Spleen (tissue), 11 donors: Measurements from ENCODE around the gene ALMS1. TPM values are rescaled to one million over a fixed set of nuclear protein-coding genes. Genes with fewer than 3 reads are reported as not detected.
"Not testable (repeated sequence)": the region's sequence is repeated elsewhere in the genome, so short reads cannot be mapped to it uniquely, and the experiment has no call there.

ENCODE experiments used
- DNase-seq: peaks from one replicate; pipeline ENCODE4 v3.0.0-alpha.2; 2020
- H3K27ac ChIP-seq, 8 donors: fragments of 200-600 bp; sonication (generic) in 7 of 8; 1 replicate in 4 of 8; 2 replicates in 4 of 8; pipeline versions ENCODE4 v1.5.0 to v1.8.0; 2016 to 2021; ENCODE audit warnings: inconsistent platforms in 4 of 8, mild to moderate bottlenecking in 4 of 8, moderate library complexity in 1 of 8
- H3K27me3 ChIP-seq, 7 donors: fragments of 200-600 bp; sonication (generic) in 6 of 7; replicated peaks in 1 of 7; 1 replicate in 4 of 7; 2 replicates in 3 of 7; pipeline versions ENCODE4 v1.5.0 to v1.8.0; 2016 to 2021; ENCODE audit warnings: inconsistent platforms in 3 of 7, mild to moderate bottlenecking in 1 of 7
- H3K36me3 ChIP-seq, 6 donors: fragments of 200-600 bp; sonication (generic) in 5 of 6; 1 replicate in 4 of 6; 2 replicates in 2 of 6; pipeline versions ENCODE4 v1.5.0 to v1.8.0; 2016 to 2021; ENCODE audit warnings: inconsistent platforms in 2 of 6
- H3K4me1 ChIP-seq, 6 donors: fragments of 200-600 bp; sonication (generic) in 5 of 6; 1 replicate in 3 of 6; 2 replicates in 3 of 6; pipeline versions ENCODE4 v1.5.0 to v1.8.0; 2016 to 2021; ENCODE audit warnings: inconsistent platforms in 3 of 6
- H3K4me3 ChIP-seq, 8 donors: fragments of 200-600 bp; sonication (generic) in 7 of 8; 1 replicate in 4 of 8; 2 replicates in 4 of 8; pipeline versions ENCODE4 v1.5.0 to v1.8.0; 2016 to 2021; ENCODE audit warnings: inconsistent platforms in 4 of 8, mild to moderate bottlenecking in 4 of 8, moderate library complexity in 2 of 8
- H3K9me3 ChIP-seq, 8 donors: fragments of 200-600 bp; sonication (generic) in 7 of 8; 1 replicate in 4 of 8; 2 replicates in 4 of 8; pipeline versions ENCODE4 v1.5.0 to v1.8.0; 2016 to 2021; ENCODE audit warnings: inconsistent platforms in 4 of 8
- POLR2A ChIP-seq, 3 donors: fragments of 450-650 bp; IDR thresholded peaks; one replicate each; pipeline ENCODE4 v1.5.1; 2017; ENCODE audit warnings: antibody characterized with exemption in 3 of 3, mild to moderate bottlenecking in 1 of 3
- POLR2AphosphoS5 ChIP-seq, 3 donors: sonication (generic); formaldehyde crosslinking; IDR thresholded peaks; one replicate each; pipeline ENCODE4 v1.5.1; 2017; ENCODE audit warnings: antibody characterized with exemption in 3 of 3
- WGBS, 5 donors: extraction: QIAGEN DNeasy Blood & Tissue Kit in 3 of 5; methylation state at CpG; one replicate each; pipeline versions ENCODE4 v1.1.5 to v1.1.7; 2013 to 2018; 5-methylcytosine and 5-hydroxymethylcytosine counted together
- intact Hi-C: fragments of 100-400 bp; cut with DNase I; formaldehyde crosslinking; loops from one replicate; pipeline ENCODE4 v1.15.0; 2023; ENCODE audit warnings: low total_unique reads
- polyA plus RNA-seq, 3 donors: library from polyadenylated mRNA; stranded (reverse); fragments of 200-250 nt; gene quantifications; one replicate each; pipeline ENCODE4 v1.2.1, GENCODE V29; 2013
- total RNA-seq, 7 donors: library from RNA; depleted of rRNA in 3 of 7; stranded (reverse); fragments of >200 nt in 3 of 7; fragmentation: NEBNext Ultra II Directional in 4 of 7; extraction: Animal tissue kit (Norgen Biotek cat#: 25700) in 4 of 7; gene quantifications; one replicate each; pipeline versions ENCODE4 v1.1.0 to v1.2.1, GENCODE V29; 2016 to 2021
- TF ChIP-seq, protein P1 (sequence below), 11 experiments: fragments of 200-600 bp in 7 of 11; fragments of 450-650 bp in 4 of 11; sonication (generic) in 4 of 11; IDR thresholded peaks in 8 of 11; conservative IDR thresholded peaks in 3 of 11; 1 replicate in 7 of 11; 2 replicates in 4 of 11; pipeline versions ENCODE4 v1.4.0 to v1.8.0; 2016 to 2021; ENCODE audit warnings: antibody characterized with exemption in 11 of 11, inconsistent platforms in 4 of 11, mild to moderate bottlenecking in 1 of 11
- donor health status: healthy with polysubstance abuse.
- donor health status: DM: no; HTN: no; CAD: no; lungs with moderate emphysema.
- donor health status: DM: no; HTN: no; CAD: no.
- donor health status: Bipolar disorder and iron deficiency.
- donor health status: healthy.
- donor health status: DM: no; HTN: no; CAD: no.
- donor health status: DM: yes; HTN: yes; CAD: no.

ALMS1 gene
- total and polyA plus RNA-seq, 10 donors, result 3.8 to 34.2 (median 17.7) TPM

- TF ChIP-seq, protein P1, sequence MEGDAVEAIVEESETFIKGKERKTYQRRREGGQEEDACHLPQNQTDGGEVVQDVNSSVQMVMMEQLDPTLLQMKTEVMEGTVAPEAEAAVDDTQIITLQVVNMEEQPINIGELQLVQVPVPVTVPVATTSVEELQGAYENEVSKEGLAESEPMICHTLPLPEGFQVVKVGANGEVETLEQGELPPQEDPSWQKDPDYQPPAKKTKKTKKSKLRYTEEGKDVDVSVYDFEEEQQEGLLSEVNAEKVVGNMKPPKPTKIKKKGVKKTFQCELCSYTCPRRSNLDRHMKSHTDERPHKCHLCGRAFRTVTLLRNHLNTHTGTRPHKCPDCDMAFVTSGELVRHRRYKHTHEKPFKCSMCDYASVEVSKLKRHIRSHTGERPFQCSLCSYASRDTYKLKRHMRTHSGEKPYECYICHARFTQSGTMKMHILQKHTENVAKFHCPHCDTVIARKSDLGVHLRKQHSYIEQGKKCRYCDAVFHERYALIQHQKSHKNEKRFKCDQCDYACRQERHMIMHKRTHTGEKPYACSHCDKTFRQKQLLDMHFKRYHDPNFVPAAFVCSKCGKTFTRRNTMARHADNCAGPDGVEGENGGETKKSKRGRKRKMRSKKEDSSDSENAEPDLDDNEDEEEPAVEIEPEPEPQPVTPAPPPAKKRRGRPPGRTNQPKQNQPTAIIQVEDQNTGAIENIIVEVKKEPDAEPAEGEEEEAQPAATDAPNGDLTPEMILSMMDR (IDR thresholded peaks at IDR 0.05 in 8 of 11, conservative IDR thresholded peaks at IDR 0.05 in 3 of 11), result no peak
- no peak for TF ChIP-seq POLR2AphosphoS5 (IDR thresholded peaks at IDR 0.05)
- no peak for TF ChIP-seq POLR2A (IDR thresholded peaks at IDR 0.05)
- intact Hi-C loops, result no loop called here
- WGBS, 5 donors, result 86 to 97% (median 91%) methylated on average over 2 of the region's 2 CpGs
These were observed 108.4 kb downstream of the ALMS1 start for GRCh38 chr2:73494031-73494430.

DNA sequence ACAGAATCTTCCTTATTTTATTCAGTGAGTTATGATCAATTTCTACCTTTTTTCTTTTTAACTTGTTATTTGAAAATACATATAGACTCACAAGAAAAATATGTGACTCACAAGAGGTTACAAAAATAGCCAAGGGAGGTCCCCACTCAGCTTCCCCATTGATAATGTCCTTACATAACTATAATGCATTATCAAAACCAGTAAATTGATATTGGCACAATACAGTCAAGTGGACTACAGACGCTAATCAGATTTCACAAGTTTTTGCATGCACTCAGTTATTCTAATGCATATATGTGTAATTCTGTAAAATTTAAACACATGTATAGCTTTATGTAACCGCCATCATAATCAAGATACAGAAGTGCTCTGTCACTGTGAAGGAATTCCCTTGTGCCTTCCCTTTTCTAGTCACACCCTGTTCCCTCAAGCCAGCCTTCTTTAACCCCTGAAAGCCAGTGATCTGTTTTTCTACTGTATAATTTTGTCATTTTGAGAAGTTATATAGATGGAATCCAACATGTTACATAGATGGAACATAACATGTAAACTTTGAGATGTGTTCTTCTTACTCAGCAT lies 118.4 kb downstream of the ALMS1 start:
- Histone ChIP-seq H3K4me3 (no peak overlapping the region), H3K27ac (no peak overlapping the region), H3K4me1 (no peaks in the 10 kb centered on the region), H3K9me3 (peaks cover 0 to 38% (median 31%) of the 10 kb centered on the region in 8 donors), H3K36me3 (peaks cover 0 to 4% (median 0%) of the 10 kb centered on the region in 6 donors), H3K27me3 (no peaks in the 10 kb centered on the region)
- DNase-seq, result no peak
- intact Hi-C loops, result no loop called here
- TF ChIP-seq, protein P1 (IDR thresholded peaks at IDR 0.05 in 8 of 11, conservative IDR thresholded peaks at IDR 0.05 in 3 of 11), result no peak
- TF ChIP-seq POLR2AphosphoS5 (IDR thresholded peaks at IDR 0.05) (no peak), POLR2A (IDR thresholded peaks at IDR 0.05) (no peak)
- WGBS, 5 donors, result 89 to 97% (median 93%) methylated on average over 2 of the region's 2 CpGs

More at GRCh38 chr2:73494031-73494430, 108.4 kb downstream of the ALMS1 start:
- H3K4me3 ChIP-seq, result no peak overlapping the region
- peaks cover 0 to 41% (median 19%) of the 10 kb centered on the region in 6 donors for H3K36me3 ChIP-seq
- H3K9me3 ChIP-seq, result no peaks in the 10 kb centered on the region
- DNase-seq, result no peak
- H3K27ac ChIP-seq, result no peak overlapping the region
- H3K4me1 ChIP-seq, result no peaks in the 10 kb centered on the region
- H3K27me3 ChIP-seq, result no peaks in the 10 kb centered on the region

DNA sequence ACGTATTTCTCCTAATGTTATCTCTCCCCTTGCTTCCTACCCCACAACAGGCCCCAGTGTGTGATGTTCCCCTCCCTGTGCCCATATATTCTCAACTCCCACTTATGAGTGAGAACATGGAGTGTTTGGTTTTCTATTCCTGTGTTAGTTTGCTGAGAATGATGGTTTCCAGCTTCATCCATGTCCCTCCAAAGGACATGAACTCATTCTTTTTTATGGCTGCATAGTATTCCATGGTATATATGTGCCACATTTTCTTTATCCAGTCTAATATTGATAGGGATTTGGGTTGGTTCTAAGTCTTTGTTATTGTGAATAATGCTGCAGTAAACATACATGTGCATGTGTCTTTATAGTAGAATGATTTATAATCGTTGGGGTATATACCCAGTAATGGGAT lies 119.2 kb downstream of the ALMS1 start:
- H3K4me1 ChIP-seq, H3K27me3 ChIP-seq, intact Hi-C loops, H3K27ac ChIP-seq, DNase-seq, H3K4me3 ChIP-seq, H3K36me3 ChIP-seq: not testable (repeated sequence)
- H3K9me3 ChIP-seq, result peaks cover 0 to 45% (median 35%) of the 10 kb centered on the region in 8 donors
- WGBS, 5 donors, result 98 to 100% (median 98%) methylated on average over 2 of the region's 2 CpGs

GRCh38 chr2:73510470-73510869 lies 124.8 kb downstream of the ALMS1 start:
- H3K4me1 ChIP-seq, intact Hi-C loops, H3K27ac ChIP-seq, DNase-seq, H3K4me3 ChIP-seq, H3K27me3 ChIP-seq: not testable (repeated sequence)
- peaks cover 0 to 37% (median 3%) of the 10 kb centered on the region in 6 donors for H3K36me3 ChIP-seq
- 82 to 96% (median 88%) methylated on average over 3 to 5 of the region's 5 CpGs for WGBS, 5 donors
- peaks cover 0 to 64% (median 39%) of the 10 kb centered on the region in 8 donors for H3K9me3 ChIP-seq

DNA sequence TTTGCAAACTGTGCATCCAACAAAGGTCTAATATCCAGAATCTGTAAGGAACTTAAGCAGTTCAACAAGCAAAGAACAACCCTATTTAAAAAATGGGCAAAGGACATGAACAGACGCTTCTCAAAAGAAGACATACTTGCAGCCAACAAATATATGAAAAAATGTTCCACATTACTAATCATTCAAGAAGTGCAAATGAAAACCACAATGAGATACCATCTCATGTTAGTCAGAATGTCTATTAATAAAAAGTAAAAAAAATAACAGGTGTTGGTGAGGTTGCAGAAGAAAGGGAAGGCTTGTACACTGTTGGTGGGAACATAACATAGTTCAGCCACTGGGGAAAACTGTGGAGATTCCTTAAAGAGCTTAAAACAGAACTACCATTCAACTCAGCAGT lies 130.4 kb downstream of the ALMS1 start:
- WGBS, 5 donors, result 69 to 86% (median 71%) methylated on average over 1 of the region's 1 CpG
- intact Hi-C loops, result no loop called here
- no peak for TF ChIP-seq POLR2AphosphoS5 (IDR thresholded peaks at IDR 0.05)
- no peak for TF ChIP-seq POLR2A (IDR thresholded peaks at IDR 0.05)
- TF ChIP-seq, protein P1 (IDR thresholded peaks at IDR 0.05 in 8 of 11, conservative IDR thresholded peaks at IDR 0.05 in 3 of 11), result no peak
- Histone ChIP-seq H3K27ac (no peak overlapping the region), H3K27me3 (no peaks in the 10 kb centered on the region), H3K9me3 (peaks cover 0 to 22% (median 8%) of the 10 kb centered on the region in 8 donors), H3K36me3 (peaks cover 0 to 43% (median 9%) of the 10 kb centered on the region in 6 donors), H3K4me1 (no peaks in the 10 kb centered on the region), H3K4me3 (no peak overlapping the region)
- no peak for DNase-seq
